HL-60 (cell line): ENCODE data around the gene FERMT2.

Source experiments
- CTCF ChIP-seq: IDR thresholded peaks from one replicate; pipeline ENCODE4 v1.5.1; 2011; ENCODE audit warnings: low read length, control low read depth, inconsistent platforms; ENCODE audit not compliant: insufficient read depth
- REST ChIP-seq: IDR thresholded peaks from 2 replicates; pipeline ENCODE4 v1.6.1; 2012; ENCODE audit warnings: low read depth; ENCODE audit not compliant: insufficient replicate concordance

DNA sequence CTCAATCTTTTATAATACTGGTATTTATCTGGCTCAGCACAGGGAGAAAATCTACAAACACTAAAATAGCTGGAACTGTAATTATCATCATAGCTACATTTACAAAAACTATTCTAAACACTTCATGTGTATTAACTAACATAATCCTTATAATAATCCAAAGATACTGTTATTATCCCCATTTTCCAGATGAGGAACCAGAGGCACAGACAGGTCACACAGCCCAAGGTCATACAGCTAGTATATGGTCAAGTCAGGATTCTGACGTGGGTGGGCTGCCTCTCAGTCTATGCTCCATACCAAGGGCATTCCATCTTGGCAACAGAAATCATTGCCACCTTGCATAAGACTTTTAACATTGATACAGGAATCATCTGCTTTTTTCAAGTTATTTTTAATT, 11.4 kb downstream of the FERMT2 start:
- no peak for TF ChIP-seq CTCF
- TF ChIP-seq REST = no peak
